Aorta (tissue), 5 donors: ENCODE data around the gene WWOX. TPM values are rescaled to one million over a fixed set of nuclear protein-coding genes. Genes with fewer than 3 reads are reported as not detected.

Experiments used
- ATAC-seq: fragments of 200-7000 bp; cut with Tn5 transposase; one replicate; pipeline ENCODE4 v1.9.1; 2022; ENCODE audit warnings: moderate library complexity; ENCODE audit not compliant: low FRiP score
- DNase-seq, 2 donors: peaks; one replicate each; pipeline ENCODE4 v3.0.0-alpha.2; 2020
- H3K27ac ChIP-seq, 2 donors: one replicate each; pipeline ENCODE4 v1.5.1; 2013; ENCODE audit warnings: low read length in 2 of 2, mild to moderate bottlenecking in 2 of 2, moderate library complexity in 2 of 2, control low read depth in 1 of 2, inconsistent platforms in 1 of 2, low read depth in 1 of 2
- H3K27me3 ChIP-seq, 2 donors: one replicate each; pipeline ENCODE4 v1.6.1; 2013; ENCODE audit warnings: control low read depth in 1 of 2, low read length in 1 of 2, mild to moderate bottlenecking in 1 of 2, moderate library complexity in 1 of 2; ENCODE audit not compliant: insufficient read depth in 2 of 2, control insufficient read depth in 1 of 2
- H3K36me3 ChIP-seq, 2 donors: one replicate each; pipeline ENCODE4 v1.6.1; 2013; ENCODE audit warnings: control low read depth in 1 of 2, low read length in 1 of 2, mild to moderate bottlenecking in 1 of 2; ENCODE audit not compliant: insufficient read depth in 2 of 2, control insufficient read depth in 1 of 2
- H3K4me1 ChIP-seq, 2 donors: one replicate each; pipeline ENCODE4 v1.6.1; 2013; ENCODE audit warnings: low read length in 2 of 2, control low read depth in 1 of 2, mild to moderate bottlenecking in 1 of 2, moderate library complexity in 1 of 2; ENCODE audit not compliant: insufficient read depth in 2 of 2, control insufficient read depth in 1 of 2
- H3K4me3 ChIP-seq, 2 donors: one replicate each; pipeline ENCODE4 v1.5.1; 2013; ENCODE audit warnings: low read length in 2 of 2, control low read depth in 1 of 2, mild to moderate bottlenecking in 1 of 2
- H3K9me3 ChIP-seq: one replicate; pipeline ENCODE4 v1.6.1; 2013; ENCODE audit warnings: mild to moderate bottlenecking, low read length; ENCODE audit not compliant: control insufficient read depth
- WGBS, 2 donors: extraction: QIAGEN DNeasy Blood & Tissue Kit; methylation state at CpG; one replicate each; pipeline ENCODE4 v1.1.7; 2013; 5-methylcytosine and 5-hydroxymethylcytosine counted together
- intact Hi-C, 2 donors: fragments of 100-400 bp; cut with DNase I; formaldehyde crosslinking; loops; one replicate each; pipeline versions ENCODE4 v1.14.2 to v1.15.0; 2022
- polyA plus RNA-seq, 2 donors: library from polyadenylated mRNA; stranded (reverse); fragments of 200-250 nt; gene quantifications; one replicate each; pipeline ENCODE4 v1.2.3, GENCODE V29; 2013
- total RNA-seq, 2 donors: library from RNA; stranded (reverse); fragmentation: NEBNext Ultra II Directional; extraction: Animal tissue kit (Norgen Biotek cat#: 25700); gene quantifications; one replicate each; pipeline ENCODE4 v1.2.1, GENCODE V29; 2021
- donor health status: healthy with polysubstance abuse.
- donor health status: Bipolar disorder and iron deficiency.
- donor health status: DM: no; HTN: no; CAD: no.
- donor health status: DM: no; HTN: no; CAD: no.
- donor health status: DM: yes; HTN: yes; CAD: no.

WWOX gene
- total and polyA plus RNA-seq, 4 donors: 11.2 to 30.9 (median 14.6) TPM

DNA sequence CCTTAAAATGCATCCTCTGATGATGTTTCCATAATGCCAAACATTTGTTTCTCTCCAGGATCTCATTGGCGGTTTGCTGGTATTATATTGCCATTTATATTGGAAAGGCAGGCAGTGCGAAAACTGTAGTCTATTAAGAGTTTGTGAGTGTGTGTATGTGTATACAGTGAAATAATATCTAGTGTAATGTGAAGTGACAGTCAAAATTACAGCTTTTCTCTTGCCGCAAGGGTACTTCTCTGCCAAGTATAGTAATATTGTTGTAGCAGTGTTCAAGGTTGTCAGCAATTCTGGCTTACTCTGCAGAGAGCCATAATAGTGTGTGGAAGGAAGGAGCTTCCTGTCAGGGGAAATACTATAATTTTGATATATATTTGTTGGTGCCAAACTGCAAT is 178.6 kb downstream of the WWOX start:
- ATAC-seq (no peak), DNase-seq (no peak)
- Histone ChIP-seq H3K27me3 (no peaks in the 10 kb centered on the region), H3K9me3 (no peaks in the 10 kb centered on the region), H3K36me3 (no peaks in the 10 kb centered on the region), H3K4me1 (no peaks in the 10 kb centered on the region), H3K27ac (no peak overlapping the region), H3K4me3 (no peak overlapping the region)
- WGBS, 2 donors: 91% methylated on average over 3 of the region's 3 CpGs
- intact Hi-C loops: no loop called here

- DNase-seq: no peak
- no peak overlapping the region for H3K27ac ChIP-seq
- no peaks in the 10 kb centered on the region for H3K27me3 ChIP-seq
- intact Hi-C loops: loop anchor here in 1 of 2 donors (10.0 kb wide), 1 partner anchor 174 kb away; no protein-coding TSS in a partner anchor
- no peaks in the 10 kb centered on the region for H3K36me3 ChIP-seq
- no peak overlapping the region for H3K4me3 ChIP-seq
- no peaks in the 10 kb centered on the region for H3K4me1 ChIP-seq
- no peaks in the 10 kb centered on the region for H3K9me3 ChIP-seq
- no peak for ATAC-seq
- 46 to 57% methylated on average over 6 of the region's 6 CpGs for WGBS, 2 donors
Measured at GRCh38 chr16:78281115-78281514, 181.7 kb downstream of the WWOX start.

DNA sequence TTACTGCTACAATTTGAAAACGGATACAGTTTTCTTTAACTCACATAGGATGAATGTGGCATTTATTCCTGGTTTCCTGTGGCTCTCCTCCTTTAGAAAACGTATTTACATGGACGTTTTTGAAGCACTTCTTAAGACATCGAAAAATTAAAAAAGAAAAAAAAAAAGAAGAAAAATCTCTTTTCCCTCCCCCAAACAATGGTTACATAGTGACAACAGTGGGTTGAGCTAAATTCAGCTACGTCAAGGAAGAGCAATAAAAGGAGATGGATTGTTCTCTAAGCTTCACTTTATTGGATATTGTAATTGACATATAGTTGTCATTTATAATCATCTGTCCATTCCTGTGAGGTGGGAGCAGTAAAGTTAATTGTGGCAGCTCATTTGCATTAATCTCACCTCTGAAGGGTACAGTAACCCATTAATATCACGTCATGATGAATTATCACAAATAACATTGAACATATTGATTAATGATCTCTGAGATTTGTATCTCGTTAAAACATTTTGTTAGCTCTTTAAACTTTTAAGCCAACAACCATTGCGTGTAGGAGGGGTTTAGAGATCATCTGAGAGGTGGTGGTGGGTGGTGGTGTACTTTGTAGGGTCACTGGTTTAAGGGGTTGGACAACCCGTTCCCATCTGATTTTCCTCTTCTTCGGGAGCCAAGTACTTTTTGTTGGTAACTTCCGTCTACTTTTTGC is 184.2 kb downstream of the WWOX start:
- ATAC-seq: no peak
- no peak overlapping the region for H3K27ac ChIP-seq
- no peak overlapping the region for H3K4me3 ChIP-seq
- no peaks in the 10 kb centered on the region for H3K36me3 ChIP-seq
- intact Hi-C loops: loop anchor here in 1 of 2 donors (10.0 kb wide), 1 partner anchor 171 kb away; no protein-coding TSS in a partner anchor
- no peaks in the 10 kb centered on the region for H3K9me3 ChIP-seq
- no peak for DNase-seq
- H3K4me1 ChIP-seq: no peaks in the 10 kb centered on the region
- no peaks in the 10 kb centered on the region for H3K27me3 ChIP-seq
- WGBS, 2 donors: 92 to 95% methylated on average over 11 of the region's 11 CpGs

DNA sequence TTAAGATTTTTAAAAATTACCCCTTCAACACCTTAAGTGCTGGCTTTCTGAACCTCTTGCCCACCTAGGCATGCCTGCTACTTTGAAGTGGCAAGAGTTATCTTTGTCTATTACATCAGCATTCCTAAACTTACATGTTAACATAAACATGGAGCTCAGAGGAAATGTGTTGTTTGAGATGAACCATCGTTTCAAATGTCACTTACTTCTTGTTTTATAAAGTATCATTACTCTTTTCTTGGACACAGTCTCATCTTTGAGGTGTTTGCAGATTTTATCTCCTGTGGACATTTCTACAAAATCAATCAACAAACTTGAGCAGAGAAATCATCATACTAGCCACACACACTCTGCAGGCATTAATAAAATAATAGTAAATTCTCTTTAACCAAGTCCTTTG is 184.9 kb downstream of the WWOX start:
- Histone ChIP-seq H3K9me3 (no peaks in the 10 kb centered on the region), H3K27ac (no peak overlapping the region), H3K36me3 (no peaks in the 10 kb centered on the region), H3K4me3 (no peak overlapping the region), H3K4me1 (no peaks in the 10 kb centered on the region), H3K27me3 (no peaks in the 10 kb centered on the region)
- no peak for DNase-seq
- intact Hi-C loops: loop anchor here in 1 of 2 donors (10.0 kb wide), 1 partner anchor 170 kb away; no protein-coding TSS in a partner anchor
- ATAC-seq: no peak
- 93 to 95% methylated on average over 1 of the region's 1 CpG for WGBS, 2 donors

DNA sequence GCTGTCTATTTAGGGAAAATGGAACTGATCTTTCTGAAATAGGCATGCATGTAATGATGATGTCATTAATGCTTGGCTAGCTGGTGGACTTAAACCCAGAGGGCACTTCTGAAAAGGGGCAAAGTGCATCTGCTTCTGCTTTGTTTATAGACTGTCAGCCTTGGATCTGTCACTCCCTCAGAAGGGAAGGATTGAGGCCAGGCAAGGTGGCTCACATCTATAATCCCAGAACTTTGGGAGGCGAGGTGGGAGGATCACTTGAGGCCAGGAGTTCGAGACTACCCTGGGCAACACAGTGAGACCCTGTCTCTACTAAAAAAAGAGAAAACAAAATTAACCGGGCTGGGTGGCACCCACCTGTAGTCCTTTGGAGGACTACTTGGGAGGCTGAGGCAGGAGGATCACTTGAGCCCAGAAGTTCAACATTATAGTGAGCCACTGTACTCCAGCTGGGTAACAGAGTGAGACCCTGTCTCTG is 185.5 kb downstream of the WWOX start:
- H3K4me3 ChIP-seq: no peak overlapping the region
- intact Hi-C loops: loop anchor here in 1 of 2 donors (10.0 kb wide), 1 partner anchor 170 kb away; no protein-coding TSS in a partner anchor
- no peak overlapping the region for H3K27ac ChIP-seq
- no peaks in the 10 kb centered on the region for H3K27me3 ChIP-seq
- H3K4me1 ChIP-seq: no peaks in the 10 kb centered on the region
- no peaks in the 10 kb centered on the region for H3K36me3 ChIP-seq
- DNase-seq (no peak), ATAC-seq (no peak)
- WGBS, 2 donors: 98 to 100% methylated on average over 3 of the region's 3 CpGs
- H3K9me3 ChIP-seq: no peaks in the 10 kb centered on the region

- ATAC-seq: no peak
- WGBS, 2 donors: 81 to 90% methylated on average over 6 of the region's 6 CpGs
- intact Hi-C loops: loop anchor here in 1 of 2 donors (10.0 kb wide), 1 partner anchor 169 kb away; no protein-coding TSS in a partner anchor
Measured at GRCh38 chr16:78285437-78285922, 186.0 kb downstream of the WWOX start.

DNA sequence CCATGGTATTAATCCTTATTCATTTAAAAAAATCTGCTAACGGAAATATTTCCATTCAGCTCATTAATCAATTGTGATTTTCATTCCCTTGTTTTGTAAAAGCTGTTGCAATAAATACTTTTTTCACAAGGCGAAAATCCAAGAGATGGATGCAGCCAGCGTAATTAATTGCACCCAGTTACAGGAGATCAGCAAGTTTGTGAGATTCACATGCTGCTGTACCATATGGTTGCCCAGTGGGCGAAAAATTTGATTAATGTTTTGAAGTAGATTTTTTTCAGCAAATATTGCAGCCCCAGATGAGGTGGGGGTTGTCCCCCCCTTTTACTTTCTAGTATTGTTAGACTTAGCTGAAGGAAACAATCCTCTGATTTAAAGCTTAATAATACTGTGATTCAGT is 186.6 kb downstream of the WWOX start:
- H3K9me3 ChIP-seq: no peaks in the 10 kb centered on the region
- ATAC-seq (no peak), DNase-seq (no peak)
- no peak overlapping the region for H3K4me3 ChIP-seq
- 98 to 99% methylated on average over 4 of the region's 4 CpGs for WGBS, 2 donors
- H3K36me3 ChIP-seq: no peaks in the 10 kb centered on the region
- intact Hi-C loops: loop anchor here in 1 of 2 donors (10.0 kb wide), 1 partner anchor 169 kb away; no protein-coding TSS in a partner anchor
- no peaks in the 10 kb centered on the region for H3K27me3 ChIP-seq
- H3K27ac ChIP-seq: no peak overlapping the region
- H3K4me1 ChIP-seq: no peaks in the 10 kb centered on the region

More at GRCh38 chr16:78285437-78285922, 186.0 kb downstream of the WWOX start:
- no peaks in the 10 kb centered on the region for H3K27me3 ChIP-seq
- no peak overlapping the region for H3K27ac ChIP-seq
- H3K4me1 ChIP-seq: no peaks in the 10 kb centered on the region
- H3K4me3 ChIP-seq: no peak overlapping the region
- DNase-seq: no peak
- H3K36me3 ChIP-seq: no peaks in the 10 kb centered on the region
- H3K9me3 ChIP-seq: no peaks in the 10 kb centered on the region

DNA sequence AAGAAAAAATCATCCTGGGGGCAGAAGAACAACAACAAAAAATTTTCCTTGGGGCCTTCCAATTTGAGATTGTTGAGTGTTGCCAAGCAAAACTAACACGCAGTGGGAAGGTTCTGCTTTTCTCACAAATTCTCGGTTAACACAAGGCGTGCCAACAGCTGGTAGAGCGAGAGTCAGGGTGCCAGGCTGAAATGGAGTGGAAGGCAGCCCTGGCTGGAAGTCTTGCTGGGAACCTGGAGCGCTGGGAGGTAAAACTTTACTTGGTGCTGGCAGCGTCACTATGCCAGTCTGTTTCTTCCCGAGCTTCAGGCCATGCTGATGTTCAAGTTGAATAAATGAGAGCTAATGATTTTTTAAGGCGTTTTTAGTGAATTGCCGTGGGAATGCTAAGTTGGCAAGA is 189.4 kb downstream of the WWOX start:
- ATAC-seq (no peak), DNase-seq (peak in 1 of 2 donors; percentile 57)
- Histone ChIP-seq H3K27me3 (no peaks in the 10 kb centered on the region), H3K36me3 (no peaks in the 10 kb centered on the region), H3K4me1 (peaks cover 0 to 9% of the 10 kb centered on the region in 2 donors), H3K27ac (peak overlapping the region in 1 of 2 donors; percentile 52), H3K4me3 (no peak overlapping the region), H3K9me3 (no peaks in the 10 kb centered on the region)
- WGBS, 2 donors: 3 to 8% methylated on average over 9 of the region's 9 CpGs
- intact Hi-C loops: loop anchor here in 1 of 2 donors (10.0 kb wide), 1 partner anchor 166 kb away; no protein-coding TSS in a partner anchor
